Liver (tissue), 9 donors: ENCODE results near the gene RREB1. TPM values are rescaled to one million over a fixed set of nuclear protein-coding genes. Genes with fewer than 3 reads are reported as not detected.

Experiments
- DNase-seq: peaks from one replicate; pipeline ENCODE4 v3.0.0-alpha.2; 2017; ENCODE audit warnings: low spot score
- H3K27ac ChIP-seq, 2 donors: one replicate each; pipeline ENCODE4 v1.7.0; 2013; ENCODE audit warnings: inconsistent platforms in 2 of 2, low read length in 2 of 2, control low read depth in 1 of 2, low read depth in 1 of 2, mild to moderate bottlenecking in 1 of 2
- H3K27me3 ChIP-seq, 4 donors: one replicate each; pipeline versions ENCODE4 v1.6.1 to v1.7.0; 2013; ENCODE audit warnings: low read length in 3 of 4, inconsistent platforms in 1 of 4, mild to moderate bottlenecking in 1 of 4, moderate library complexity in 1 of 4; ENCODE audit not compliant: control insufficient read depth in 4 of 4, insufficient read depth in 4 of 4
- H3K36me3 ChIP-seq, 4 donors: one replicate each; pipeline versions ENCODE4 v1.6.1 to v1.7.0; 2013; ENCODE audit warnings: low read length in 3 of 4, mild to moderate bottlenecking in 3 of 4, low read depth in 1 of 4, moderate library complexity in 1 of 4; ENCODE audit not compliant: control insufficient read depth in 4 of 4, insufficient read depth in 3 of 4
- H3K4me1 ChIP-seq, 4 donors: one replicate each; pipeline versions ENCODE4 v1.6.1 to v1.7.0; 2013; ENCODE audit warnings: low read length in 3 of 4, mild to moderate bottlenecking in 3 of 4, moderate library complexity in 1 of 4; ENCODE audit not compliant: control insufficient read depth in 4 of 4, insufficient read depth in 4 of 4
- H3K4me3 ChIP-seq, 3 donors: one replicate each; pipeline versions ENCODE4 v1.6.1 to v1.7.0; 2013; ENCODE audit warnings: low read length in 3 of 3, control low read depth in 1 of 3, low read depth in 1 of 3, mild to moderate bottlenecking in 1 of 3
- H3K9ac ChIP-seq, 2 donors: one replicate each; pipeline ENCODE4 v1.7.0; 2013; ENCODE audit warnings: low read length in 2 of 2, mild to moderate bottlenecking in 2 of 2, moderate library complexity in 2 of 2, control low read depth in 1 of 2, low read depth in 1 of 2
- H3K9me3 ChIP-seq, 4 donors: one replicate each; pipeline versions ENCODE4 v1.6.1 to v1.7.0; 2013; ENCODE audit warnings: low read length in 3 of 4; ENCODE audit not compliant: control insufficient read depth in 4 of 4
- CTCF ChIP-seq: fragments of 150-350 bp; IDR thresholded peaks from 2 replicates; pipeline ENCODE4 v1.5.1; 2017; ENCODE audit warnings: improper control_type of control experiment, low read depth, low read length; ENCODE audit not compliant: missing input control
- GABPA ChIP-seq, 2 donors: IDR thresholded peaks in 1 of 2; conservative IDR thresholded peaks in 1 of 2; 2 replicates each; pipeline ENCODE4 v1.6.1; 2016; ENCODE audit warnings: antibody characterized with exemption in 2 of 2, mild to moderate bottlenecking in 1 of 2, moderate library complexity in 1 of 2
- HNF4A ChIP-seq, 2 donors: conservative IDR thresholded peaks; 2 replicates each; pipeline ENCODE4 v1.6.1; 2016; ENCODE audit warnings: antibody characterized with exemption in 2 of 2, mild to moderate bottlenecking in 2 of 2
- HNF4G ChIP-seq: IDR thresholded peaks from 2 replicates; pipeline ENCODE4 v1.6.1; 2016; ENCODE audit warnings: antibody characterized with exemption
- JUND ChIP-seq, 2 donors: IDR thresholded peaks; 2 replicates each; pipeline ENCODE4 v1.6.1; 2016; ENCODE audit warnings: antibody characterized with exemption in 2 of 2
- MAX ChIP-seq: IDR thresholded peaks from 2 replicates; pipeline ENCODE4 v1.6.1; 2016; ENCODE audit warnings: antibody characterized with exemption
- NR2F2 ChIP-seq: IDR thresholded peaks from 2 replicates; pipeline ENCODE4 v1.6.1; 2016; ENCODE audit warnings: antibody characterized with exemption
- RAD21 ChIP-seq, 2 donors: IDR thresholded peaks; 2 replicates each; pipeline ENCODE4 v1.6.1; 2016; ENCODE audit warnings: antibody characterized with exemption in 2 of 2, mild to moderate bottlenecking in 2 of 2
- REST ChIP-seq: IDR thresholded peaks from 2 replicates; pipeline ENCODE4 v1.6.1; 2016; ENCODE audit warnings: antibody characterized with exemption, mild to moderate bottlenecking
- RXRA ChIP-seq, 2 donors: IDR thresholded peaks; 2 replicates each; pipeline ENCODE4 v1.6.1; 2017 to 2018; ENCODE audit warnings: antibody characterized with exemption in 2 of 2, mild to moderate bottlenecking in 1 of 2
- YY1 ChIP-seq: IDR thresholded peaks from 2 replicates; pipeline ENCODE4 v1.6.1; 2016; ENCODE audit warnings: antibody characterized with exemption, mild to moderate bottlenecking
- ZBTB33 ChIP-seq: IDR thresholded peaks from 2 replicates; pipeline ENCODE4 v1.6.1; 2016; ENCODE audit warnings: antibody characterized with exemption
- WGBS: extraction: QIAGEN DNeasy Blood & Tissue Kit; methylation state at CpG from one replicate; pipeline ENCODE4 v1.1.7; 2013; 5-methylcytosine and 5-hydroxymethylcytosine counted together
- polyA plus RNA-seq, 2 donors: library from polyadenylated mRNA; stranded (reverse) in 1 of 2; unstranded in 1 of 2; fragments of 200-250 nt in 1 of 2; fragments of >200 nt in 1 of 2; fragmentation: Nextera tagmentation in 1 of 2; extraction: Ambion mirVana in 1 of 2; gene quantifications; one replicate each; pipeline versions ENCODE4 v1.2.1 to v1.2.3, GENCODE V29; 2013 to 2015
- total RNA-seq, 2 donors: library from RNA; depleted of rRNA; stranded (reverse); fragments of >200 nt; gene quantifications; one replicate each; pipeline ENCODE4 v1.2.3, GENCODE V29; 2014
- donor health status: healthy.
- donor health status: healthy.
- donor health status: healthy.
- donor health status: healthy.
- donor health status: healthy.

RREB1 gene
- total and polyA plus RNA-seq, 4 donors = 10.1 to 28.9 (median 17.3) TPM

- Histone ChIP-seq H3K9me3 (no peaks in the 10 kb centered on the region), H3K9ac (peak overlapping the region in 1 of 2 donors; percentile 63), H3K4me1 (peaks cover 10 to 64% (median 51%) of the 10 kb centered on the region in 4 donors), H3K27ac (peak overlapping the region; percentile 5 to 68), H3K4me3 (peak overlapping the region in 1 of 3 donors; percentile 1), H3K36me3 (no peaks in the 10 kb centered on the region), H3K27me3 (no peaks in the 10 kb centered on the region)
- TF ChIP-seq ZBTB33 (no peak), HNF4G (peak; percentile 7), HNF4A (conservative IDR thresholded peaks at IDR 0.05) (peak in 1 of 2 donors; percentile 26), JUND (IDR thresholded peaks at IDR 0.05) (no peak), REST (no peak), RXRA (IDR thresholded peaks at IDR 0.05) (no peak)
- DNase-seq = no peak
These were observed 4.4 kb downstream of the RREB1 start for GRCh38 chr6:7112171-7112570.

- peak overlapping the region in 1 of 2 donors; percentile 63 for H3K9ac ChIP-seq
- TF ChIP-seq REST (peak; percentile 50), ZBTB33 (no peak), YY1 (no peak), CTCF (no peak), RXRA (IDR thresholded peaks at IDR 0.05) (no peak), RAD21 (IDR thresholded peaks at IDR 0.05) (peak; percentile 6 to 33), NR2F2 (no peak), MAX (peak; percentile 8), GABPA (IDR thresholded peaks at IDR 0.05 in 1 of 2, conservative IDR thresholded peaks at IDR 0.05 in 1 of 2) (no peak)
- H3K4me3 ChIP-seq = peak overlapping the region in 2 of 3 donors; percentile 1 to 19
- 18% methylated on average over 15 of the region's 15 CpGs for WGBS
- no peaks in the 10 kb centered on the region for H3K27me3 ChIP-seq
- no peaks in the 10 kb centered on the region for H3K36me3 ChIP-seq
- no peaks in the 10 kb centered on the region for H3K9me3 ChIP-seq
- no peak for DNase-seq
- H3K4me1 ChIP-seq = peaks cover 10 to 64% (median 51%) of the 10 kb centered on the region in 4 donors
- peak overlapping the region; percentile 5 to 68 for H3K27ac ChIP-seq
These were observed 5.1 kb downstream of the RREB1 start for GRCh38 chr6:7112741-7113313.
